HG03342 (cell line): ENCODE data around the gene THOC2.
"Not testable (repeated sequence)": the region's sequence is repeated elsewhere in the genome, so short reads cannot be mapped to it uniquely, and the experiment has no call there.

Source experiments
- ATAC-seq: cut with Tn5 transposase; IDR thresholded peaks from one replicate; pipeline ENCODE4 v1.9.1; 2021; ENCODE audit warnings: mild to moderate bottlenecking, moderate library complexity; ENCODE audit not compliant: unreplicated experiment

THOC2 gene, protein sequence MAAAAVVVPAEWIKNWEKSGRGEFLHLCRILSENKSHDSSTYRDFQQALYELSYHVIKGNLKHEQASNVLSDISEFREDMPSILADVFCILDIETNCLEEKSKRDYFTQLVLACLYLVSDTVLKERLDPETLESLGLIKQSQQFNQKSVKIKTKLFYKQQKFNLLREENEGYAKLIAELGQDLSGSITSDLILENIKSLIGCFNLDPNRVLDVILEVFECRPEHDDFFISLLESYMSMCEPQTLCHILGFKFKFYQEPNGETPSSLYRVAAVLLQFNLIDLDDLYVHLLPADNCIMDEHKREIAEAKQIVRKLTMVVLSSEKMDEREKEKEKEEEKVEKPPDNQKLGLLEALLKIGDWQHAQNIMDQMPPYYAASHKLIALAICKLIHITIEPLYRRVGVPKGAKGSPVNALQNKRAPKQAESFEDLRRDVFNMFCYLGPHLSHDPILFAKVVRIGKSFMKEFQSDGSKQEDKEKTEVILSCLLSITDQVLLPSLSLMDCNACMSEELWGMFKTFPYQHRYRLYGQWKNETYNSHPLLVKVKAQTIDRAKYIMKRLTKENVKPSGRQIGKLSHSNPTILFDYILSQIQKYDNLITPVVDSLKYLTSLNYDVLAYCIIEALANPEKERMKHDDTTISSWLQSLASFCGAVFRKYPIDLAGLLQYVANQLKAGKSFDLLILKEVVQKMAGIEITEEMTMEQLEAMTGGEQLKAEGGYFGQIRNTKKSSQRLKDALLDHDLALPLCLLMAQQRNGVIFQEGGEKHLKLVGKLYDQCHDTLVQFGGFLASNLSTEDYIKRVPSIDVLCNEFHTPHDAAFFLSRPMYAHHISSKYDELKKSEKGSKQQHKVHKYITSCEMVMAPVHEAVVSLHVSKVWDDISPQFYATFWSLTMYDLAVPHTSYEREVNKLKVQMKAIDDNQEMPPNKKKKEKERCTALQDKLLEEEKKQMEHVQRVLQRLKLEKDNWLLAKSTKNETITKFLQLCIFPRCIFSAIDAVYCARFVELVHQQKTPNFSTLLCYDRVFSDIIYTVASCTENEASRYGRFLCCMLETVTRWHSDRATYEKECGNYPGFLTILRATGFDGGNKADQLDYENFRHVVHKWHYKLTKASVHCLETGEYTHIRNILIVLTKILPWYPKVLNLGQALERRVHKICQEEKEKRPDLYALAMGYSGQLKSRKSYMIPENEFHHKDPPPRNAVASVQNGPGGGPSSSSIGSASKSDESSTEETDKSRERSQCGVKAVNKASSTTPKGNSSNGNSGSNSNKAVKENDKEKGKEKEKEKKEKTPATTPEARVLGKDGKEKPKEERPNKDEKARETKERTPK (N-terminal part only)

DNA sequence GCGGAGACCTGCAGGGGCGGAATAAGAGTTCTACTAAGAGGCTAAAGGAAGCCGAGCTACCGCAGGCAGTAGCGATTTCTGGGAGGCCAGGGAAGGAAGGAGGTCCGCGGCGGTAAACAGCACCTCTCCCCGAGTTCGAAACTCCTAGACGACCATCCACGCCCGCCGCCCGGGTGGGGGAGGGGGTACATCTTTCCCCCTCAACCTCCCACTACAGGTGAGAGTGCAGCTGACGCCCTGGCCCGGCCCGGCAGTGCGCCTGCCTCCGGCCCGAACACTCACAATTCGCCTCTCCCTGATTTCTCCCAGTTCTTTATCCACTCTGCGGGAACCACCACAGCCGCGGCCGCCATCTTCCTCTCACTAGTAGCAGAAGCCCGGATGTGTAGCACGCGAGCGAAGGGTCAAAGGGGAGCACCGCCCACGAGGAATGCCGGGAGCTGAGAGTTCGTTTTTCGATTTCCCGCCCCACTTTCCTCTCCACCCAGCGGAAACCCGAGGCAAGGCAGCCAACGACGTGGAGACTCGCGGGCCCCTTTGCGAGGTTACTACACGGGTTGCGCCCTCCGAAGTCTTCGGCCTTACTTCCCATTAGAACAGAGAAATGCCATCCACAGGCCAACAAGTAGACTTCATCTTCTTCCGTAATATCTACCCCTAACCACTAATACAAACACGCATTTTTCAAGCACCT, at the start of gene THOC2:
Gene THOC2, minus strand, starts transcription at position 383 of the 694 bp plus-strand sequence. Its CDS starts 30 bp downstream, at position 353.
- ATAC-seq: peak; percentile 76

DNA sequence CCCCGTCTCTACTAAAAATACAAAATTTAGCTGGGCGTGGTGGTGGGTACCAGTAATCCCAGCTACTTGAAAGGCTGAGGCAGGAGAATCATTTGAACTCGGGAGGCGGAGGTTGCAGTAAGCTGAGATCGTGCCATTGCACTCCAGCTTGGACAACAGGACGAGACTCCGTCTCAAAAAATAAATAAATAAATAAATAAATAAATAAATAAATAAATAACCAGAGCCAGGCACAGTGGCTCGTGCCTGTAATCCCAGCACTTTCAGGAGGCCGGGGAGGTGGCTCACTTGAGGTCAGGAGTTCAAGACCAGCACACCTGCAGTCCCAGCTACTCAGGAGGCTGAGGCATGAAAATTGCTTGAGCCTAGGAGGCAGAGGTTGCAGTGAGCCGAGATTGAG, 48.9 kb upstream of the THOC2 start:
- ATAC-seq: not testable (repeated sequence)

DNA sequence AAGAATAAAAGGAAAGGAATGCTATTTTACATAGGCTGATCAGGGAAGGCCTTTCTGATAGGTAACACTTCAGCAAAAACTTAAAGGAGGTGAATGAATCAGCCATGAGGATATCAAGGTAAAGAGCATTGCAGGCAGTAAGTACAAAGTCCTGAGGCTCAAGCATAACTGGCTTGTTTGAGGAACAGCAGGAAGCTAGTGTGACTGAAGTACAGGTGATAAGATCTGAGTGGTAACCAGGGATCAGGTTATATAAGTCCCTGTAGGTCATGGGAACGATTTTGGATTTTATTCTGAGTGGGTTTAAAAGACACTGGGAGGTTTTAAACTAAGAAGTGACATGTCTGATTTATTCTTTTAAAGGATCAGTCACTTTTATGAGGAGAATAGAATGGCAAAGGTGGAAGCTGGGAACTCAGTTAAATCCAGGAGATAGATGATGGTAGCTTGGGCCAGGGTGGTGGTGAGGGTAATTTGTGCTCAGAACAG, 47.1 kb upstream of the THOC2 start:
- no peak for ATAC-seq

DNA sequence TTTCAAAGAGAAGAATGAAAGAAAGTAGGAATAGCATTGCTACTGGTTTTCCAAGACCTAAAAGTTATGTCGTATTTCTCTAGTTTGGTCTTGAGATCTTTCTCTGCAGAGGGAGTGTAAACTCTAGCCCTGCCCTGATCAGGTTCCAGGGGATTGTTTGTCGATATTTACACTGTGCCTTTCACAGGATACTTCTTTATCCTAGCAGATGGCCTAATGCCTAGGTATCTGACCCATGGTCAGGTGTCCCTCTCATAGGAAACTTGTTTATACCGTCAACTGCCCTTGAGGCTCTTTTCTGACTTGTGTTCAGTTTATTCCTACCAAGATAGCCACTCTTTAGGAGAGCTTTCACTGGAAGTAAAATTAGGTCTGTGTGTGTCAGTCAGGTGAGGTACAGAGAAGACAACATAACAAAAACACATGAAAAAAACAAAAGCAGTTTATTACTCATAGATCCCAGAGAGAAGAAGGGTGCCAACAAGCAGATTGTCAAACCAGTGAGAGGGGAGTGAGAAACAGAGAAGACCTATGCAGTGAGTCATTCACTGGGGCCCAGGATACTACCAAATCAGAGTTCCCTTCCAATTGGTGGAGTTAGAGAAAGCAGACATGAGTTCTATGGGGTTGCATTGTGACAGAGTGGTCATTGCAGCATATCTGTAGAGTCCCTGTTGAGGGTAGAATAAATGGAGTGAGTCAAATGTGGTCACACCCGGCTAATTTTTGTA, 40.6 kb upstream of the THOC2 start:
- no peak for ATAC-seq

DNA sequence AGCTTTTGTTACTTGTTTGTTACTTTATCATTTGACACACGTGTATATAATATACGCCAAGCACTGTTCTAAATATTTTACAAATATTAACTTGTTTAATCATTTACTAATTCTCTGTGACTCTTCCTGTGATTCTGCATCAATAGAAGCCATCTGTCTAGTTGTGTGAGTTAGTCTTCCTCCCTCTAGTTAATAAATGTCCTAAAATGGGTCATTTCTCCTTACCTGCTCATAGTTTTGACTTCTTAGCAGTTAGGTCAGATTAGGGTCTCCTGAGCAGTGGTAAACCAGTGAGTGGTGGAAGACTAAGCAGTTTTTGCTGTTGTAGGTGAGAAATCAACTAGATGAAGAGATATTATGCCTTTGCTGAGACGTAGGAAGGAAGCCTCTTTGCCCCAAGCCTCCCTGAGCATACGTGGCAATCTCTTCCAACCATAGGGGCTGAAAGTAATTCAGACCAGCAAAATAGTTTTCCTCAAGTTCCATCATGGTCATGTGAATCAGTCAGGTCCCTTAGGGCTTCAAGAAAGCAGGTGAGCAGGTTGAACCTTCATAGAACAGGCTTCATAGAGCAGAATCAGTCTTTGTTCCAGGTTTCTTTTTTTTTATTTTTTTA, 38.7 kb upstream of the THOC2 start:
- peak; percentile 74 for ATAC-seq

DNA sequence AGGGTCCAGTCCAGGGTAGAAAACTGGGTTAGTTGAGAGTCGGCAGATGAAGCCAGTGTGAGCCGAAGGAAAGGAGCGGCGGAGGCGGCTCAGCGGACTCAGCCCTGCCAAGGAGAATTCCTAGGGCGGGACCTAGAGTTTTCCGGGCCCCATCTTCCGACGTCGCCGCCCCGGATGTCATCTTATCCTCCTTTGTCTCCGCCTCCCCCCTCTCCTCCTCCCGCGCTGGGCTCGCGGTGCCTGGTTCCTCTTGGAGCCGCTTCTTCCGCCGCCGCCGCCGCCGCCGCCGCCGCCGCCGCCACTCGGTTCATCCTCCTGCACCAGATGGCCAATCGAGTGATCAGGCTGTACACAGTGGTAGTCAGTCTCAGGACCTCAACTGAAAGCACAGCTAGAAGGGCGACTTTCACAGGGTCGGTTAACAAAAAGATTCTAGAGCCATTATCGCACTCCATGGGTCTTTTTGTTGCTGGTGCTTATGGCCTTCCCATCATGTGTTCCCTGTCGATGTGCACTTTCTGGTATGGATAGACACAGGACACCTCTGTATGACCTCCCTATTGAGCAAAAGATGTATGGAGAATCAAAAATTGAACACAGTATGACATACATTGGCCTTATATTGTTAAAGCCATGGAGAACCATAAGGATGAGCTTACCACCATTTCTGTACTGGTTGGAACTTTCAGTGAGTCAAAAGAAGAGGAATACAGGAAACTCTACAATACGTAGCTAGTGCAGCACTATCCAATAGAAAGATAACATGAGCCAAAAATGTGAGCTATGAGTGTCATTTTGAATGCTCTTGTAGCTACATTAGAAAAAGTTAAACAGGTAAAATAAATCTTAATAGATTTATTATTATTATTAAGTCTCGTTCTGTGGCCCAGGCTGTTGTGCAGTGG, 32.4 kb upstream of the THOC2 start:
- ATAC-seq: peak; percentile 83

DNA sequence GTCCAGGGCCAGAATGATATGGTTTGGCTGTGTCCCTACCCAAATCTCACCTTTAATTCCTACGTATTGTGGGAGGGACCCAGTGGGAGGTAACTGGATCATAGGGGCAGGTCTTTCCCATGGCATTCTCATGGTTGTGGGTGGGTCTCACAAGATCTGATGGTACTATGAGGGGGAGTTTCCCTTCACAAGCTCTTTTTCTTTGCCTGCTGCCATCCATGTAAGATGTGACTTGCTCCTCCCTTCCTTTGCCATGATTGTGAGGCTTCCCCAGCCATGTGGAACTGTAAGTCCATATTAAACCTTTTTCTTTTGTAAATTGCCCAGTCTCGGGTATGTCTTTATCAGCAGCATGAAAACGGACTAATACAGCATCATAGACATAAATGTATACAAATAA, 27.0 kb upstream of the THOC2 start:
- not testable (repeated sequence) for ATAC-seq

DNA sequence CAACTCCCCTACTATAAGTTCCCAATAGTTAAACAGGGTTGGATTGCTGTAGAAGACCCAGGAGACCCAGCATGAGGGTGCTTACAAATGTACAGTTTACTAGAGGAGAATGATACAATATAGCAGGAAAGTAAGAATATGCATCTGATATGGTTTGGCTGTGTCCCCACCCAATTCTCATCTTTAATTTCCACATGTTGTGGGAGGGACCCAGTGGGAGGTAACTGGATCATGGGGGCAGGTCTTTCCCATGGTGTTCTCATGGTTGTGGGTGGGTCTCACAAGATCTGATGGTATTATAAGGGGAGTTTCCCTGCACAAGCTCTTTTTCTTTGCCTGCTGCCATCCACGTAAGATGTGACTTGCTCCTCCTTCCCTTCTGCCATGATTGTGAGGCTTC, 24.9 kb upstream of the THOC2 start:
- not testable (repeated sequence) for ATAC-seq

DNA sequence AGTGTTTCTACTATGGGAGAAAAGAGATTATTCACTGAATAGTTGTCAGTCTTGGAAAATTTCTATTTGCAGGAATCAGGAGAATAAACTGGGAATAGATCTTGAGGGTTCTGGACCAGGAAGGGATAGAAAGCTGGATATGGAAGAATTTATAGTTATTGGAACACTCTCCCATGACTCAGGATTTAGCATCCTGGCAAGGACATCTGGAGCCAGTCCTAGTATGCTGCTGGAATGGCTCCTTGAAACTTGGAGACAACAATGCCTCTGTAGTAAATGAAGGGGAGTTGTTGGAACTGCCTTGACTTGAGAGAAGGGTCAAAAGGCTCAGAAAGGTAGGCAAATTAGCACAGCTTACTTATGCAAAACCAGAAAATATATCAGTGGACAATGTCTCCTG, 23.5 kb upstream of the THOC2 start:
- ATAC-seq: no peak

DNA sequence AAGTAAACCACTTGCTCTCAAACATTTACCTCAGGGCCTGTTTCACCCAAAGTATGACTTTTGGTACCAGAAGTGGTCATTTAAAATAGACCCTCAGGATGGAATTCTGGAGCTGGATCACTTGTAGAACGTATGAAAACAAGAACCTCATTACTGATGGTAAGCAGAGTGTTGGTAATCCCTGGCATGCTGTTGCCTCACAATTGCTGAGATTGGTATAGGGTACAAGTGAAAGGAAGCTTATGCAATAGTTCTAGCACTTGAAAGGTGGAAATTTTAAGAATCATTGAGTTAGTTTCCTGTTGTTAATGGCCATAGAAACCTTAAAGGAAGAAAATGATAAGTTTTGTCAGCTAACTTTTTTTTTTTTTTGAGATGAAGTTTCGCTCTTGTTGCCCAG, 22.3 kb upstream of the THOC2 start:
- ATAC-seq: no peak

DNA sequence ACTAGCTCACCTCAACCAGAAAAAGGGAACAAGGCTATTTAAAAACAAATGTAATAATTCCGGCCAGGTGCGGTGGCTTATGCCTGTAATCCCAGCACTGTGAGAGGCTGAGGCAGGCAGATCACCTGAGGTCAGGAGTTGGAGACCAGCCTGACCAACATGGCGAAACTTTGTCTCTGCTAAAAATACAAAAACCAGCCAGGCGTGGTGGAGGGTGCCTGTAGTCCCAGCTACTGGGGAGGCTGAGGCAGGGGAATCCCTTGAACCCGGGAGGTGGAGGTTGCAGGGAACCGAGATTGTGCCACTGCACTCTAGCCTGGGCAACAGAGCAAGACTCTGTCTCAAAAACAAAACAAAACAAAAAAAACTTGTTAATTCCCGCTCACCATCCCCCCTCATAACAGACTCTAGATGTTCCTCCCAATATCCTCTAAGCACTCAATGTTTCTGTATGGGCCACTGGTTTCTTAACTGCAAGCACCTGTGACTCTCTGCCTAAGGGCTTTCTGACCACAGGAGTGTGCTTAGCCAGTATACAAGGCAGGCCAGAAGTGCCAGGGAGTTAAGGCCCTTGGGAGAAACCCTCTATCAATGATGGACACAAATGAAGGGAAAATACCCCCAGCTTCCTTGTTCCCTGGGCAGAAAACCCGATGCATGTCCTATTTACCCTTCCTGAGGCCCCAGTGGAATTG, 21.0 kb upstream of the THOC2 start:
- no peak for ATAC-seq

DNA sequence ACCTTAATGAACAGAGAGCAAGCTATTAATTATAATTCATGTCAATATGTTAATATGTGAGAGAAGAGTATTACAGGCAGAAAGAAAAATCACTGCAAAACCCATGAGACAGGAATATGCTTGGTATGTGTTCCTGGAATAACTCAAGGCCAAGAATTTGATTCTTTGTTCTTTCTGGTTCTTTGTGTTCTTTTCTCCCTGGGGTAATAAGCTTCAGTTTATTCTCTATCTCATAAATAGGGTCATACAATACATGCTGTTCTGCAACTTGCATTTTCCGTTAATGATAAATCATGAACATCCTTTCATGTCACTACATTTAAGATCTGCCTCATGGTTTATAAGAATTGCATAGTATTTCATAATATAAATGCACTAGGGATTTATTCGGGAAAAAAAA, 16.8 kb upstream of the THOC2 start:
- no peak for ATAC-seq

DNA sequence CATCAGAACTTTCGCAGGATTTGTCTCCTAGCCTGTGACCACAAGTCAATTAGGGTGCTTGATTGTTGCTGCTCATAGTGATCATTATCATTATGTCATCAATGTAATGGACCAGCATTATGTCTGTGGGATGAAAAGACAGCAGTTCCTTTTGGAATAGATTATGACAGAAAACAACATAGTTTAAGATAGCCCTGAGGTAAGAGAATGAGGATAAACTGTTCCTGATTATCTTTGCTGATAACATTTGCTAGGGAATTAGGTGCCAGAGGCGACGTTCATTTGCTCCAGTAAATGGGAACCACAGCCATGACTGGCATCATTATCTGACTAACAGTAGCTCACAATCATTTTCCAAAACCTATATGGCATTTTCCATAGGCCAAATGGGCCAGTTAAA, 12.7 kb upstream of the THOC2 start:
- no peak for ATAC-seq

DNA sequence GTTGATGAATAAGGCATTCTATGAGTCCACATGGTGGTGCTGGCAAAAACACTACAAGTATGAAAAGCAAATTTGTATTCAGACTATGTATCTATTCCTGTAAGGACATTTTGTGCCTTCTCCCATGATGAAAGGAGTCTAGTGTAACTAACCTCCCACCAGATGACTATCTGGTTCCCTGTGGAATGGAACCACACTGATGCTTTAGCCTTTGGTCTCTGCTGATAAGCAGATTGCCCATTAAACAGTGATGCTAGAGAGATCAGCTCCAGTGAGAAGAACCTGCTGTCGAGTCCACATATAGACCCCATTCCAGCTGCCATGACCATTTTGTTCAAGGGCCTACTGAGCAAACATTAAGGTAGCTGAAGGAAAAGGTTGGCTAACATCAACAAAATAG, 10.5 kb upstream of the THOC2 start:
- no peak for ATAC-seq

DNA sequence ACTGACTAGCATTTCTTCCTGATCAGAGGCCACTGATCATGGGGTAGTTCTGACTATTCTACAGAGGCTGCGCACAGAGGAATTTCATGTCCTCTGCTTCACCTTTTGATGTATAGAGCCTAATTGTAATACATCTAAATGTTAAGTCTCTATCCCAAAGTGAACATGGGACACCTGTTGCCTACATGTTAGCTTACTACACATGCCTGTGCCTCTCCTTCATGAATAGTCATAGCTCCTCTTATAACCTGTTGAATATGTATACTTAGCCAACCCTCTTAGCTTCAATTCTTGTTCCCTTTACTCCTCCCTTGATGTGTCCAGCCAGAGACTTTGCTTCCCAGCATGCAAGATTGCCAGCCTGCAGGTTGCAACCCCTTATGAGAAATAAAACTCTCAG, 9.6 kb upstream of the THOC2 start:
- ATAC-seq: no peak

DNA sequence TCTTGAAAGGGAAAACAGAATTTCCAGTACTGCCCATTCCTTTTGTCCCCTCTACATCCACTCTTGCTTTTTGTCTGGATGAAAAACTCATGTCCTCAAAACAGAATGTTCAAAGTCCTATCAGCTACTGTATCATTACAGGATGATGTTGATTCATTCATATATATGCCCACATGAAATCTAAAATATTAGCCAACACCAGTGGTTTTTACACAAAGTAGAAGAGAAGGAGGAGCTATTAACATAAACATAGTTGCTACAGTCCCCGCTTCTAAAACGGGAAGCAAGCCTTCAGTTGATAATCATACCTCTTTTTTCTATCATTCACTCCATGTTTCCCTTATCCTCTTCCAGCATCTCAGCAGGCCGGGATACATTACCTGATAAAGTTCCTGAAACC, 7.7 kb upstream of the THOC2 start:
- no peak for ATAC-seq

DNA sequence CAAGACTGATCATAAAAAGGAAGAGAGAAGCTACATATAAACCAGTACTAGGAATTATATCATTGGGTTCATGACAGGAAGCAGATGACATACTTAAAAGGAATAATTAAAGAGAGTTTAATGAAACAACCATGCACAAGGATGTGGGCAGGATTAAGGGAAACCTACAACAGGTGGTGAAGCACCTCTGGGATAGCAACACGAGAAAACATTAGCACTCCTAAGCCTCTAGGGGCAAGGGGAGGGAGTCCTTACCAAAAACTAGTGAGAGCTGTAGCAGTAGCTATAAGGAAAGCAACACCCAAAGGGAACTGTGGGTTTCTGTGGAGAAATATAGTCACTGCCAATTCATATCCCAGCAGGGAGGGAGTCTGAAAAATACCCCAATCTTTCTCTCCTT, 7.2 kb upstream of the THOC2 start:
- ATAC-seq: no peak

DNA sequence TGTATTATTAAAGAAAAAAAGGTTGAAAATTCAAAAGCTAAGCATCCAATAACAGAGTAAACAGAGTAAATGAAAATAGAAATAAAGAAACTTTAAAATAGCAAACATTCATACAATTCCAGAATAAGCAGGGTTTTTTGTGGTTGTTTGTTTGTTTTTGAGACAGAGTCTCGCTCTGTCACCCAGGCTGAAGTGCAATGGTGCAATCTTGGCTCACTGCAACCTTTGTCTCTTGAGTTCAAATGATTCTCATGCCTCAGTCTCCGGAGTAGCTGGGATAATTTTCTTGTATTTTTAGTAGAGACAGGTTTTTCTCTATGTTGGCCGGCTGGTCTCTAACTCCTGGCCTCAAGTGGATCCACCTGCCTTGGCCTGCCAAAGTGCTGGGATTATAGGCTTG, 6.6 kb upstream of the THOC2 start:
- no peak for ATAC-seq
